ENCODE measurements around the gene MT1M. TPM values are rescaled to one million over a fixed set of nuclear protein-coding genes. Genes with fewer than 3 reads are reported as not detected.
"Not testable (repeated sequence)": the region's sequence is repeated elsewhere in the genome, so short reads cannot be mapped to it uniquely, and the experiment has no call there.

The MT1M gene
- total and polyA plus RNA-seq, 2 donors from 2014 or later = 15.3 to 27.9 TPM

DNA sequence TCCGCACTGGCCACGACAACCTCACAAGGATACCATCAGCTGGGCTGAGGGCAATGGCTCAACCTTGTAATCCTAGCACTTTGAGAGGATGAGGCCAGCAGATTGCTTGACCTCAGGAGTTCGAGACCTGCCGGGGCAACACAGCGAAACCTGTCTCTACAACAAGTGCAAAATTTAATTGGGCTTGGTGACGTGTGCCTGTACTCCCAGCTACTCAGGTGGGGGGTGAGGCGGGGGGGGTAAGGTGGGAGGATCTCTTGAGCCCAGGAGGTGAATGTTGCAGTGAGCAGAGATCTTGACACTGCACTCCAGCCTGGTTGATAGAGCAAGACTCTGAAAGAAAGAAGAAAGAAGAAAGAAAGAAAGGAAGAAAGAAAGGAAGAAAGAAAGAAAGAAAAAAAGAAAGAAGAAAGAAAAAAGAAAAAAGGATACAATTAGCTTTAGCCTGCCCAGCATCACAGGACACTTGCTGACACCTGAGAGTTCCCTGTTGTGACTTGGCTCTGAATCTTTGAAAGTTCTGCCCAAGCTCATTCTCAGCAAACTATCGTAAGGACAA lies 12.0 kb upstream of the MT1M start:
- no peak overlapping the region for H3K27ac ChIP-seq (ENCODE audit: low read depth in 2 of 2, low read length in 2 of 2)
- H3K36me3 ChIP-seq (ENCODE audit: control insufficient read depth in 2 of 3, insufficient read depth in 3 of 3, low read length in 3 of 3) = no peaks in the 10 kb centered on the region
- peaks cover 9% of the 10 kb centered on the region for H3K27me3 ChIP-seq (ENCODE audit: control insufficient read depth, insufficient read depth, low read length)
- no peak overlapping the region for H3K4me3 ChIP-seq (ENCODE audit: low read length in 3 of 3)
- TF ChIP-seq, protein P1, sequence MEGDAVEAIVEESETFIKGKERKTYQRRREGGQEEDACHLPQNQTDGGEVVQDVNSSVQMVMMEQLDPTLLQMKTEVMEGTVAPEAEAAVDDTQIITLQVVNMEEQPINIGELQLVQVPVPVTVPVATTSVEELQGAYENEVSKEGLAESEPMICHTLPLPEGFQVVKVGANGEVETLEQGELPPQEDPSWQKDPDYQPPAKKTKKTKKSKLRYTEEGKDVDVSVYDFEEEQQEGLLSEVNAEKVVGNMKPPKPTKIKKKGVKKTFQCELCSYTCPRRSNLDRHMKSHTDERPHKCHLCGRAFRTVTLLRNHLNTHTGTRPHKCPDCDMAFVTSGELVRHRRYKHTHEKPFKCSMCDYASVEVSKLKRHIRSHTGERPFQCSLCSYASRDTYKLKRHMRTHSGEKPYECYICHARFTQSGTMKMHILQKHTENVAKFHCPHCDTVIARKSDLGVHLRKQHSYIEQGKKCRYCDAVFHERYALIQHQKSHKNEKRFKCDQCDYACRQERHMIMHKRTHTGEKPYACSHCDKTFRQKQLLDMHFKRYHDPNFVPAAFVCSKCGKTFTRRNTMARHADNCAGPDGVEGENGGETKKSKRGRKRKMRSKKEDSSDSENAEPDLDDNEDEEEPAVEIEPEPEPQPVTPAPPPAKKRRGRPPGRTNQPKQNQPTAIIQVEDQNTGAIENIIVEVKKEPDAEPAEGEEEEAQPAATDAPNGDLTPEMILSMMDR (IDR thresholded peaks at IDR 0.05; ENCODE audit: borderline replicate concordance, extremely low read depth, insufficient read depth) = no peak
- H3K9me3 ChIP-seq (ENCODE audit: control insufficient read depth in 2 of 3, insufficient read depth in 1 of 3, low read length in 3 of 3) = no peaks in the 10 kb centered on the region
- DNase-seq (no peak), FAIRE-seq (no peak)
- peaks cover 0 to 13% (median 0%) of the 10 kb centered on the region in 3 donors for H3K4me1 ChIP-seq (ENCODE audit: control insufficient read depth in 2 of 3, insufficient read depth in 2 of 3, low read depth in 1 of 3, low read length in 3 of 3)
- intact Hi-C loops (cut with DNase I) = no loop called here
- H3K9ac ChIP-seq (ENCODE audit: low read length in 3 of 3) = no peak overlapping the region

DNA sequence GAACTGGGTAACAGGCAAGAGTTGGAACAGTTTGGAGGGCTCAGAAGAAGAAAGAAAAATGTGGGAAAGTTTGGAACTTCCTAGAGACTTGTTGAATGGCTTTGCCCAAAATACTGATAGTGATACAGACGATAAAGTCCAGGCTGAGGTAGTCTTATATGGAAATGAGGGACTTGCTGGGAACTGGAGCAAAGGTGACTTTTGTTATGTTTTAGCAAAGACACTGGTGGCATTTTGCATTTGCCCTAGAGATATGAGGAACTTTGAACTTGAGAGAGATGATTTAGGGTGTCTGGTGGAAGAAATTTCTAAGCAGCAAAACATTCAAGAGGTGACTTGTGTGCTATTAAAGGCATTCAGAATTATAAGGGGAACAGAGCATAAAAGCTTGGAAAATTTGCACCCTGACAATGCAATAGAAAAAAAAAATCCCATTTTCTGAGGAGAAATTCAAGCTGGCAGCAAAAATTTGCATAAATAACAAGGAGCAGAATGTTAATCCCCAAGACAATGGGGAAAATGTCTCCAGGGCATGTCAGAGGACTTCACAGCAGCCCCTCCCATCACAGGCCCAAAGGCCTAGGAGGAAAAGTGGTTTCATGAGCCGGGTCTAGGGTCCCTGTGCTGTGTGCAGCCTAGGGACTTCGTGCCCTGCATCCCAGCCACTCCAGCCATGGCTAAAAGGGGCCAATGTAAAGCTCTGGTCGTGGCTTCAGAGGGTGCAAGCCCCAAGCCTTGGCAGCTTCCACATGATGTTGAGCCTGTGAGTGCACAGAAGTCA lies 10.6 kb upstream of the MT1M start:
- DNase-seq; H3K4me3 ChIP-seq (ENCODE audit: low read length in 3 of 3); H3K9me3 ChIP-seq (ENCODE audit: control insufficient read depth in 2 of 3, insufficient read depth in 1 of 3, low read length in 3 of 3); H3K36me3 ChIP-seq (ENCODE audit: control insufficient read depth in 2 of 3, insufficient read depth in 3 of 3, low read length in 3 of 3); FAIRE-seq; H3K9ac ChIP-seq (ENCODE audit: low read length in 3 of 3); intact Hi-C loops (cut with DNase I); H3K27me3 ChIP-seq (ENCODE audit: control insufficient read depth, insufficient read depth, low read length); H3K27ac ChIP-seq (ENCODE audit: low read depth in 2 of 2, low read length in 2 of 2): not testable (repeated sequence)
- peaks cover 0 to 14% (median 0%) of the 10 kb centered on the region in 3 donors for H3K4me1 ChIP-seq (ENCODE audit: control insufficient read depth in 2 of 3, insufficient read depth in 2 of 3, low read depth in 1 of 3, low read length in 3 of 3)

DNA sequence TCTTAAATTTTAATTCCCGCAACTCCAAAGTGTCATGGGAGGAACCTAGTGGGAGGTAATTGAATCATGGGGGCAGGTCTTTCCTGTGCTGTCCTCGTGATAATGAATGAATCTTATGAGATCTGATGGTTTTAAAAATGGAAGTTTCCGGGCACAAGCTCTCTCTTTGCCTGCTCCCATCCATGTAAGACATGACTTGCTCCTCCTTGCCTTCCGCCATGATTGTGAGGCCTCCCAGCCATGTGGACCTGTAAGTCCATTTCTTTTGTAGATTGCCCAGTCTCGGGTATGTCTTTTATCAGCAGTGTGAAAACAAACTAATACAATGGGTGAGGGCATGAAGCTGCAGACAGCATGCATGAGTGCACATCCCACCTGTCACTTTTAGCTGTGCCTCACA lies 9.3 kb upstream of the MT1M start:
- H3K27me3 ChIP-seq (ENCODE audit: control insufficient read depth, insufficient read depth, low read length); FAIRE-seq; H3K36me3 ChIP-seq (ENCODE audit: control insufficient read depth in 2 of 3, insufficient read depth in 3 of 3, low read length in 3 of 3); H3K27ac ChIP-seq (ENCODE audit: low read depth in 2 of 2, low read length in 2 of 2); H3K9me3 ChIP-seq (ENCODE audit: control insufficient read depth in 2 of 3, insufficient read depth in 1 of 3, low read length in 3 of 3); intact Hi-C loops (cut with DNase I); DNase-seq; H3K4me1 ChIP-seq (ENCODE audit: control insufficient read depth in 2 of 3, insufficient read depth in 2 of 3, low read depth in 1 of 3, low read length in 3 of 3); H3K9ac ChIP-seq (ENCODE audit: low read length in 3 of 3); H3K4me3 ChIP-seq (ENCODE audit: low read length in 3 of 3): not testable (repeated sequence)

DNA sequence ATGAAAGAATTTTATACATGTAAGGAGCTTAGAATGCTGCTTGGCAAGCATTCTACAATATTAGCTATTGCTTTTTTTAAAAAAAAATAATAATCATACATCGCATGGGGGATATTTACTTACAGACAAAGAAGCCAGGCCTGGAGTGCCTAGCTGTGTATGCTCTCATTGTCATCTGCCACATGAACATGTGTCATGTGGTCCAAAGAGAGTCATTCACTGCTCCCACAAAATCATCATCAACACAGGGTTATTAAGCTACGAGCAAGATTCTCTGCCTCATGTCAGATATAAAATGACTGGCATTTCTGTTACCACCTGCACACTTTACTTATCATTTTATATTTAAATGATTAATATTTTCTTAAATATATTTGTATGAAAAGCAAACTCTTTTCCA lies 8.8 kb upstream of the MT1M start:
- H3K36me3 ChIP-seq (ENCODE audit: control insufficient read depth in 2 of 3, insufficient read depth in 3 of 3, low read length in 3 of 3) = no peaks in the 10 kb centered on the region
- H3K9ac ChIP-seq (ENCODE audit: low read length in 3 of 3) = no peak overlapping the region
- peaks cover 0 to 3% (median 0%) of the 10 kb centered on the region in 3 donors for H3K4me1 ChIP-seq (ENCODE audit: control insufficient read depth in 2 of 3, insufficient read depth in 2 of 3, low read depth in 1 of 3, low read length in 3 of 3)
- no peak overlapping the region for H3K4me3 ChIP-seq (ENCODE audit: low read length in 3 of 3)
- no peak overlapping the region for H3K27ac ChIP-seq (ENCODE audit: low read depth in 2 of 2, low read length in 2 of 2)
- FAIRE-seq = no peak
- no peaks in the 10 kb centered on the region for H3K9me3 ChIP-seq (ENCODE audit: control insufficient read depth in 2 of 3, insufficient read depth in 1 of 3, low read length in 3 of 3)
- TF ChIP-seq, protein P1 (IDR thresholded peaks at IDR 0.05; ENCODE audit: borderline replicate concordance, extremely low read depth, insufficient read depth) = no peak
- intact Hi-C loops (cut with DNase I) = no loop called here
- H3K27me3 ChIP-seq (ENCODE audit: control insufficient read depth, insufficient read depth, low read length) = peaks cover 3% of the 10 kb centered on the region
- DNase-seq = no peak

Data from kidney (tissue), 14 donors.